H7 (cell line): ENCODE measurements around the gene BUD13. TPM values are rescaled to one million over a fixed set of nuclear protein-coding genes. Genes with fewer than 3 reads are reported as not detected.
A peak's percentile ranks its signal among the peaks of the same experiment; 100 is the strongest.

Source experiments
- DNase-seq: peaks from one replicate; pipeline ENCODE4 v3.0.0; 2012
- H3K27me3 ChIP-seq: 2 replicates; pipeline ENCODE4 v1.6.0; 2011; ENCODE audit warnings: mild to moderate bottlenecking, low read length; ENCODE audit not compliant: control insufficient read depth, insufficient read depth
- H3K36me3 ChIP-seq: replicated peaks from 2 replicates; pipeline ENCODE4 v1.5.1; 2011; ENCODE audit warnings: low read length; ENCODE audit not compliant: control insufficient read depth, insufficient read depth
- H3K4me3 ChIP-seq: 2 replicates; pipeline ENCODE4 v1.5.1; 2011; ENCODE audit warnings: low read depth, mild to moderate bottlenecking, control low read depth, low read length, moderate library complexity; ENCODE audit not compliant: insufficient read depth
- total RNA-seq: library from RNA; depleted of rRNA; stranded (reverse); fragments of >200 nt; shearing (Covaris generic); gene quantifications from 2 replicates; pipeline ENCODE4 v1.2.3, GENCODE V29; 2014

BUD13 gene
- total RNA-seq, 1 experiment from 2014 or later, result 31.1 TPM

GRCh38 chr11:116750070-116750718, 22.6 kb downstream of the BUD13 start:
- DNase-seq, result no peak
- H3K36me3 ChIP-seq, result peaks cover 17% of the 10 kb centered on the region

GRCh38 chr11:116742104-116742503, 30.7 kb downstream of the BUD13 start:
- no peaks in the 10 kb centered on the region for H3K27me3 ChIP-seq
- no peak overlapping the region for H3K4me3 ChIP-seq
- peaks cover 3% of the 10 kb centered on the region for H3K36me3 ChIP-seq
- DNase-seq, result no peak

More at GRCh38 chr11:116750070-116750718, 22.6 kb downstream of the BUD13 start:
- no peaks in the 10 kb centered on the region for H3K27me3 ChIP-seq
- no peak overlapping the region for H3K4me3 ChIP-seq

GRCh38 chr11:116740741-116741140, 32.0 kb downstream of the BUD13 start:
- DNase-seq, result no peak
- no peaks in the 10 kb centered on the region for H3K36me3 ChIP-seq
- no peak overlapping the region for H3K4me3 ChIP-seq
- H3K27me3 ChIP-seq, result no peaks in the 10 kb centered on the region

GRCh38 chr11:116738975-116739374, 33.8 kb downstream of the BUD13 start:
- H3K4me3 ChIP-seq, result no peak overlapping the region
- DNase-seq, result no peak
- no peaks in the 10 kb centered on the region for H3K27me3 ChIP-seq
- no peaks in the 10 kb centered on the region for H3K36me3 ChIP-seq

GRCh38 chr11:116736763-116737162, 36.0 kb downstream of the BUD13 start:
- no peaks in the 10 kb centered on the region for H3K27me3 ChIP-seq
- H3K4me3 ChIP-seq, result no peak overlapping the region
- DNase-seq, result no peak

GRCh38 chr11:116733969-116734508, 38.7 kb downstream of the BUD13 start:
- DNase-seq, result no peak
- H3K36me3 ChIP-seq, result no peaks in the 10 kb centered on the region
- H3K27me3 ChIP-seq, result no peaks in the 10 kb centered on the region
- no peak overlapping the region for H3K4me3 ChIP-seq

More at GRCh38 chr11:116736763-116737162, 36.0 kb downstream of the BUD13 start:
- H3K36me3 ChIP-seq, result no peaks in the 10 kb centered on the region

GRCh38 chr11:116733043-116733755, 39.6 kb downstream of the BUD13 start:
- no peak for DNase-seq
- no peaks in the 10 kb centered on the region for H3K36me3 ChIP-seq
- no peak overlapping the region for H3K4me3 ChIP-seq

GRCh38 chr11:116732271-116733042, 40.3 kb downstream of the BUD13 start:
- no peaks in the 10 kb centered on the region; the same call in 1 of the 2 replicates for H3K27me3 ChIP-seq
- peak; percentile 89 for DNase-seq
- peak overlapping the region; percentile 41; the same call in 1 of the 2 replicates for H3K4me3 ChIP-seq
- no peaks in the 10 kb centered on the region for H3K36me3 ChIP-seq

More at GRCh38 chr11:116733043-116733755, 39.6 kb downstream of the BUD13 start:
- H3K27me3 ChIP-seq, result no peaks in the 10 kb centered on the region; the same call in 1 of the 2 replicates

GRCh38 chr11:116731821-116732220, 41.0 kb downstream of the BUD13 start:
- H3K36me3 ChIP-seq, result no peaks in the 10 kb centered on the region
- no peaks in the 10 kb centered on the region; the same call in 1 of the 2 replicates for H3K27me3 ChIP-seq
- DNase-seq, result no peak
- H3K4me3 ChIP-seq, result no peak overlapping the region

GRCh38 chr11:116731097-116731761, 41.6 kb downstream of the BUD13 start:
- H3K36me3 ChIP-seq, result no peaks in the 10 kb centered on the region
- DNase-seq, result peak; percentile 88
- H3K27me3 ChIP-seq, result no peaks in the 10 kb centered on the region; the same call in 1 of the 2 replicates
- H3K4me3 ChIP-seq, result no peak overlapping the region

- Histone ChIP-seq H3K4me3 (no peak overlapping the region), H3K27me3 (no peaks in the 10 kb centered on the region; the same call in 1 of the 2 replicates), H3K36me3 (no peaks in the 10 kb centered on the region)
- no peak for DNase-seq
Observed at GRCh38 chr11:116730601-116731000, 42.2 kb downstream of the BUD13 start.

GRCh38 chr11:116730241-116730561, 42.6 kb downstream of the BUD13 start:
- H3K27me3 ChIP-seq, result no peaks in the 10 kb centered on the region; the same call in 1 of the 2 replicates
- no peak for DNase-seq
- H3K4me3 ChIP-seq, result no peak overlapping the region
- no peaks in the 10 kb centered on the region for H3K36me3 ChIP-seq

- no peak overlapping the region for H3K4me3 ChIP-seq
- no peaks in the 10 kb centered on the region; the same call in 1 of the 2 replicates for H3K27me3 ChIP-seq
- no peak for DNase-seq
- H3K36me3 ChIP-seq, result no peaks in the 10 kb centered on the region
Observed at GRCh38 chr11:116729501-116730240, 43.1 kb downstream of the BUD13 start.
